HepG2 (cell line): ENCODE measurements around the gene BIRC5. TPM values are rescaled to one million over a fixed set of nuclear protein-coding genes. Genes with fewer than 3 reads are reported as not detected.
A peak's percentile ranks its signal among the peaks of the same experiment; 100 is the strongest.

Source experiments
- ATF7 ChIP-seq, 2 experiments: fragments of 450-650 bp in 1 of 2; sonication (generic) in 1 of 2; formaldehyde crosslinking in 1 of 2; IDR thresholded peaks; 2 replicates each; pipeline versions ENCODE4 v1.4.0 to v1.6.1; 2016 to 2020; ENCODE audit warnings: antibody characterized with exemption in 1 of 2, mild to moderate bottlenecking in 1 of 2, missing genetic modification reagents in 1 of 2
- BCL3 ChIP-seq: sonication (generic); formaldehyde crosslinking; IDR thresholded peaks from 2 replicates; pipeline ENCODE4 v1.5.1; 2020; ENCODE audit warnings: mild to moderate bottlenecking, missing genetic modification reagents, moderate library complexity
- CHD2 ChIP-seq: IDR thresholded peaks from 2 replicates; pipeline ENCODE4 v1.6.1; 2011; ENCODE audit warnings: low read depth, low read length, improper control_type of control experiment
- FOSL1 ChIP-seq: sonication (generic); formaldehyde crosslinking; IDR thresholded peaks from 2 replicates; pipeline ENCODE4 v1.9.0; 2021; ENCODE audit warnings: missing genetic modification reagents, borderline replicate concordance
- HNRNPL ChIP-seq: fragments of 200-400 bp; formaldehyde crosslinking; IDR thresholded peaks from 2 replicates; pipeline ENCODE4 v1.6.1; 2017; ENCODE audit warnings: mild to moderate bottlenecking, low read depth, low read length
- IKZF4 ChIP-seq: sonication (generic); formaldehyde crosslinking; IDR thresholded peaks from 2 replicates; pipeline ENCODE4 v1.5.1; 2020; ENCODE audit warnings: borderline replicate concordance, mild to moderate bottlenecking, low read depth, missing genetic modification reagents; ENCODE audit errors: not compliant biosample characterization
- MXD3 ChIP-seq: IDR thresholded peaks from 2 replicates; pipeline ENCODE4 v1.6.1; 2016; ENCODE audit warnings: mild to moderate bottlenecking, missing biosample characterization, missing genetic modification reagents
- NFIB ChIP-seq: sonication (generic); formaldehyde crosslinking; IDR thresholded peaks from 2 replicates; pipeline ENCODE4 v1.9.0; 2021; ENCODE audit warnings: missing genetic modification reagents, mild to moderate bottlenecking, borderline replicate concordance
- POGK ChIP-seq: sonication (generic); formaldehyde crosslinking; conservative IDR thresholded peaks from 2 replicates; pipeline ENCODE4 v1.8.0; 2022; ENCODE audit warnings: mild to moderate bottlenecking, moderate library complexity, missing genetic modification reagents
- RNF2 ChIP-seq: fragments of 450-650 bp; conservative IDR thresholded peaks from 2 replicates; pipeline ENCODE4 v1.6.1; 2016; ENCODE audit warnings: low read depth
- SMAD1 ChIP-seq: sonication (generic); formaldehyde crosslinking; IDR thresholded peaks from 2 replicates; pipeline ENCODE4 v1.4.0; 2020; ENCODE audit warnings: missing genetic modification reagents, low read depth, mild to moderate bottlenecking, borderline replicate concordance
- TMF1 ChIP-seq: sonication (generic); formaldehyde crosslinking; IDR thresholded peaks from 2 replicates; pipeline ENCODE4 v1.8.1; 2022; ENCODE audit warnings: low read depth, missing genetic modification reagents
- ZBTB26 ChIP-seq: IDR thresholded peaks from 2 replicates; pipeline ENCODE4 v1.6.1; 2016; ENCODE audit warnings: missing compliant biosample characterization, missing genetic modification reagents, borderline replicate concordance
- ZBTB38 ChIP-seq: sonication (generic); formaldehyde crosslinking; IDR thresholded peaks from 2 replicates; pipeline ENCODE4 v1.5.1; 2020; ENCODE audit warnings: mild to moderate bottlenecking, missing genetic modification reagents
- ZFY ChIP-seq: sonication (generic); formaldehyde crosslinking; IDR thresholded peaks from 2 replicates; pipeline ENCODE4 v1.4.0; 2020; ENCODE audit warnings: missing genetic modification reagents
- ZNF232 ChIP-seq: sonication (generic); formaldehyde crosslinking; IDR thresholded peaks from 2 replicates; pipeline ENCODE4 v1.4.0; 2020; ENCODE audit warnings: missing genetic modification reagents, borderline replicate concordance
- ZNF562 ChIP-seq: sonication (generic); formaldehyde crosslinking; IDR thresholded peaks from 2 replicates; pipeline ENCODE4 v1.8.0; 2022; ENCODE audit warnings: missing genetic modification reagents, borderline replicate concordance
- ZNF605 ChIP-seq: sonication (generic); formaldehyde crosslinking; IDR thresholded peaks from 2 replicates; pipeline ENCODE4 v1.8.0; 2022; ENCODE audit warnings: mild to moderate bottlenecking, missing genetic modification reagents
- polyA plus RNA-seq, 8 experiments: library from polyadenylated mRNA; depleted of rRNA in 3 of 8; stranded (reverse) in 7 of 8; unstranded in 1 of 8; fragments of >200 nt; fragmentation: Illumina TruSeq in 4 of 8; extraction: Trizol in 4 of 8; gene quantifications; 2 replicates each; pipeline versions ENCODE4 v1.2.1 to v1.2.3, GENCODE V29; 2011 to 2016; ENCODE audit warnings: low read depth in 4 of 8, missing spikeins in 1 of 8, mixed read lengths in 1 of 8; ENCODE audit not compliant: insufficient read depth in 1 of 8
- total RNA-seq, 5 experiments: library from RNA; depleted of rRNA; stranded (reverse); fragments of >200 nt; fragmentation: Illumina TruSeq; extraction: Trizol; gene quantifications; 2 replicates each; pipeline ENCODE4 v1.2.3, GENCODE V29; 2016; ENCODE audit warnings: low read depth in 1 of 5
- TF ChIP-seq, protein P1 (sequence below): IDR thresholded peaks from 2 replicates; pipeline ENCODE4 v1.6.1; 2016; ENCODE audit warnings: control low read depth

Gene BIRC5
- total and polyA plus RNA-seq, 2 of the 13 experiments (the other 11 are each of a cell fraction or from before 2014, with no cell fraction given), result 30.3 to 135 TPM

DNA sequence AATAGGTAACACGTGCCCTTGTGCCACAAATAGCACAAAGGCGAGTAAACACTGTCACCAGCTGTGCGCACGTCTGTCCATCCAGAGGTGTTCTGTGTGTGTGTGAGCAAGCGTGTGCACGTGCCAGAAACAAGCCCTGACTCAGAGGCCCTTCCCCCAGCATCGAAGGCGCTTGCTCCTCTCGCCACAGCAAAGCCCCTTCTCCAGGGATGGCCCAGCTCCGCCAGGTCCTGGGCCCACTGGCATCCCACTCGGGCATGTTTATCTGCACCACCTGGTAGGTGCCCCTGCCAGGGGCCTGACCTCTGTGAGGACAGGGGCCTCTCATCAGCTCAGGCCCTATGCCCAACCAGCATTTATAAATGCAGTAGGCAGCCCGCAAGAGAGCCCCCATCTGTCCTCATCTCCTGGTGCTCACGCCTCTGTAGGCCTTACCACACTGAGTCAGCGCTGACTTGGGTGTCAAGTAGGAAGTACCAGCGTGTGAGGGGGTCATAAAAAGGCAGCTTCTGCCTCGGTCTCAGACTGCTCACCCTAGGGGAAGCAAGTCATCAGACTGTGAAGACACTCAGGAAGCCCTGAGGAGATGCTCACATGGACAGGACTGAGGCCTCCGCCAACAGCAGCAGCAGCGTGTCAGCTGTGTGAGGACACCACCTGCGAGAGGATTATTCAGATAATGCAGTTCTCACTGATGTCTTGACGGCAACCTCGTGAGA is 28.1 kb downstream of the BIRC5 start (continued):
- TF ChIP-seq ZNF232 (0 out of 2 replicates have a peak, but pooled peaks have one; percentile 48), ZNF562 (CRISPR knock-in tag) (no peak), RNF2 (peak; percentile 42; the same call in 1 of the 2 replicates), ATF7 (IDR thresholded peaks at IDR 0.05) (no peak), ATF7 (CRISPR knock-in tag; IDR thresholded peaks at IDR 0.05) (peak; percentile 0; the same call in 1 of the 2 replicates), ZNF605 (CRISPR knock-in tag) (0 out of 2 replicates have a peak, but pooled peaks have one; percentile 16), TMF1 (CRISPR knock-in tag) (no peak), ZBTB26 (peak; percentile 9; the same call in 1 of the 2 replicates), IKZF4 (CRISPR knock-in tag) (no peak), MXD3 (CRISPR knock-in tag) (0 out of 2 replicates have a peak, but pooled peaks have one; percentile 55), BCL3 (no peak), ZFY (CRISPR knock-in tag) (peak; percentile 2; the same call in 1 of the 2 replicates), HNRNPL (peak; percentile 67; the same call in 1 of the 2 replicates), SMAD1 (CRISPR knock-in tag) (peak; percentile 9; the same call in 1 of the 2 replicates), CHD2 (no peak), FOSL1 (CRISPR knock-in tag) (0 out of 2 replicates have a peak, but pooled peaks have one; percentile 10), ZBTB38 (peak; percentile 84), NFIB (CRISPR knock-in tag) (peak; percentile 94; the same call in 1 of the 2 replicates), POGK (CRISPR knock-in tag) (0 out of 2 replicates have a peak, but pooled peaks have one; percentile 4)
- TF ChIP-seq, protein P1, sequence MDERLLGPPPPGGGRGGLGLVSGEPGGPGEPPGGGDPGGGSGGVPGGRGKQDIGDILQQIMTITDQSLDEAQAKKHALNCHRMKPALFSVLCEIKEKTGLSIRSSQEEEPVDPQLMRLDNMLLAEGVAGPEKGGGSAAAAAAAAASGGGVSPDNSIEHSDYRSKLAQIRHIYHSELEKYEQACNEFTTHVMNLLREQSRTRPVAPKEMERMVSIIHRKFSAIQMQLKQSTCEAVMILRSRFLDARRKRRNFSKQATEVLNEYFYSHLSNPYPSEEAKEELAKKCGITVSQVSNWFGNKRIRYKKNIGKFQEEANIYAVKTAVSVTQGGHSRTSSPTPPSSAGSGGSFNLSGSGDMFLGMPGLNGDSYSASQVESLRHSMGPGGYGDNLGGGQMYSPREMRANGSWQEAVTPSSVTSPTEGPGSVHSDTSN (CRISPR knock-in tag), result 0 out of 2 replicates have a peak, but pooled peaks have one; percentile 32
